ENCODE data around the gene STAG3.

GRCh38 chr7:100200693-100201092 is 23.0 kb downstream of the STAG3 start:
- TF ChIP-seq CTCF (IDR thresholded peaks at IDR 0.05), result no peak
- TF ChIP-seq POLR2A (IDR thresholded peaks at IDR 0.05), result no peak
